Mesendoderm (in vitro differentiated cells): ENCODE measurements around the gene LPA.
"Not testable (repeated sequence)": the region's sequence is repeated elsewhere in the genome, so short reads cannot be mapped to it uniquely, and the experiment has no call there.

Source experiments
- DNase-seq: peaks from one replicate; pipeline ENCODE4 v3.0.0; 2013
- H2AK5ac ChIP-seq: 2 replicates; pipeline ENCODE4 v1.6.1; 2013; ENCODE audit warnings: low read length, inconsistent platforms
- H2BK120ac ChIP-seq: 2 replicates; pipeline ENCODE4 v1.6.1; 2013; ENCODE audit warnings: low read depth, mild to moderate bottlenecking, low read length, moderate library complexity, mixed read lengths
- H2BK15ac ChIP-seq: replicated peaks from 2 replicates; pipeline ENCODE4 v1.6.1; 2013; ENCODE audit warnings: low read depth, mild to moderate bottlenecking, moderate library complexity
- H2BK5ac ChIP-seq: 2 replicates; pipeline ENCODE4 v1.6.1; 2013; ENCODE audit warnings: low read length, inconsistent platforms
- H3K18ac ChIP-seq: 2 replicates; pipeline ENCODE4 v1.6.1; 2013; ENCODE audit warnings: mild to moderate bottlenecking, low read length, mixed read lengths
- H3K23ac ChIP-seq: one replicate; pipeline ENCODE4 v1.6.1; 2013; ENCODE audit warnings: low read length
- H3K27ac ChIP-seq: 2 replicates; pipeline ENCODE4 v1.5.1; 2013; ENCODE audit warnings: low read depth, mild to moderate bottlenecking, inconsistent platforms, low read length, moderate library complexity
- H3K27me3 ChIP-seq: 2 replicates; pipeline ENCODE4 v1.6.1; 2013; ENCODE audit warnings: low read length, control low read depth, mild to moderate bottlenecking, inconsistent platforms; ENCODE audit not compliant: insufficient read depth, poor library complexity
- H3K36me3 ChIP-seq: 2 replicates; pipeline ENCODE4 v1.6.1; 2013; ENCODE audit warnings: low read length, inconsistent platforms; ENCODE audit not compliant: control insufficient read depth, insufficient read depth
- H3K4ac ChIP-seq: one replicate; pipeline ENCODE4 v1.6.1; 2013; ENCODE audit warnings: low read depth, mild to moderate bottlenecking, low read length, moderate library complexity
- H3K4me1 ChIP-seq: 2 replicates; pipeline ENCODE4 v1.6.1; 2013; ENCODE audit warnings: low read depth, low read length, inconsistent platforms; ENCODE audit not compliant: control insufficient read depth
- H3K4me2 ChIP-seq: 2 replicates; pipeline ENCODE4 v1.6.1; 2013; ENCODE audit warnings: low read length
- H3K4me3 ChIP-seq: 2 replicates; pipeline ENCODE4 v1.5.1; 2013; ENCODE audit warnings: mild to moderate bottlenecking, low read length
- H3K56ac ChIP-seq: one replicate; pipeline ENCODE4 v1.6.1; 2013; ENCODE audit warnings: low read length
- H3K79me1 ChIP-seq: 2 replicates; pipeline ENCODE4 v1.6.1; 2013; ENCODE audit warnings: low read length, inconsistent platforms
- H3K79me2 ChIP-seq: 2 replicates; pipeline ENCODE4 v1.6.1; 2013; ENCODE audit warnings: mild to moderate bottlenecking, low read length; ENCODE audit not compliant: control insufficient read depth, insufficient read depth
- H3K9ac ChIP-seq: 2 replicates; pipeline ENCODE4 v1.6.1; 2013; ENCODE audit warnings: low read length, inconsistent platforms
- H4K5ac ChIP-seq: one replicate; pipeline ENCODE4 v1.6.1; 2013; ENCODE audit warnings: low read length
- H4K8ac ChIP-seq: one replicate; pipeline ENCODE4 v1.6.1; 2013; ENCODE audit warnings: low read depth, mild to moderate bottlenecking, control low read depth, low read length, moderate library complexity
- WGBS: extraction: QIAGEN DNeasy Blood & Tissue Kit; methylation state at CpG from one replicate; pipeline ENCODE4 v1.1.7; 2013; ENCODE audit warnings: low lambda C conversion rate, missing lambda C conversion rate; ENCODE audit not compliant: insufficient coverage; ENCODE audit errors: extremely low coverage; 5-methylcytosine and 5-hydroxymethylcytosine counted together

The LPA gene

DNA sequence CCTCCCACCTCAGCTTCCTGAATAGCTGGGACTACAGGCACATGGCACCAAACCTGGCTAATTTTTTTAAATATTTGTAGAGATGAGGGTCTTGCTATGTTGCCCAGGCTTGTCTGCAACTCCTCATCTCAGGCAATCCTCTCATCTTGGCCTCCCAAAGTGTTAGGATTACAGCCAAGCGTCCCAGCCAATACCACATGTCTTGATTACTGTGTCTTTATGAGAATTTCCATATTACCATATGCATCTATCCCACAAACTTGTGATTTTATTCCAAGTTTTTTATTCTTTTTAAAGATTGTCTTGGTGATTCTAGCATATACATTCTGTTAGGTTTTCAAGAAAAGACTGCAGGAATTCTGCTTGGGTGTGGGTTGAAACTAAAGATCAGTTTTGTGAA is 82.7 kb downstream of the LPA start:
- H3K4me2 ChIP-seq = no peak overlapping the region
- no peak overlapping the region for H2BK5ac ChIP-seq
- no peak overlapping the region for H2BK15ac ChIP-seq
- WGBS = no CpG with 5 or more reads among the region's 1 CpG
- H3K23ac ChIP-seq = no peak overlapping the region
- H3K27me3 ChIP-seq = no peaks in the 10 kb centered on the region
- DNase-seq = no peak
- no peak overlapping the region for H3K9ac ChIP-seq
- H3K79me2 ChIP-seq = no peaks in the 10 kb centered on the region
- H3K4me1 ChIP-seq = no peaks in the 10 kb centered on the region
- no peak overlapping the region for H3K56ac ChIP-seq
- H4K5ac ChIP-seq = no peak overlapping the region
- H3K18ac ChIP-seq = no peak overlapping the region
- no peak overlapping the region for H3K4ac ChIP-seq
- no peak overlapping the region for H4K8ac ChIP-seq
- H2BK120ac ChIP-seq = no peak overlapping the region
- H3K79me1 ChIP-seq = no peaks in the 10 kb centered on the region
- H3K36me3 ChIP-seq = no peaks in the 10 kb centered on the region
- H3K4me3 ChIP-seq = no peak overlapping the region
- H3K27ac ChIP-seq = no peak overlapping the region
- H2AK5ac ChIP-seq = no peak overlapping the region

DNA sequence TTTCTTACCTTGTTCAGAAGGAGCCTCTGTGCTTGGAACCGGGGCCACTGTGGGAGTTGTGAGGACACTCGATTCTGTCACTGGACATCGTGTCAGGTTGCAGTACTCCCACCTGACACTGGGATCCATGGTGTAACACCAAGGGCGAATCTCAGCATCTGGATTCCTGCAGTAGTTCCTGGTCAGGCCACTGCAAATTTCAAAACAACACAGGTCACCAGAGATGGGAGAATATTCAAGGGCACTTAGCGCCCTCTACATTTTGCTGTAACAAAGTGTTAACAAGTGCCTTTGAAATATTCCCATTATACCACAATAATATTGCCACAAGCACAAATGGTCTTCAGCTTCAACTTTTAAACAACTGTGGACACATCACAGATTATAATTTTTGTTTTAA is 85.6 kb downstream of the LPA start:
- not testable (repeated sequence) for H3K18ac ChIP-seq, H3K56ac ChIP-seq, H3K79me2 ChIP-seq, H2AK5ac ChIP-seq, DNase-seq, H3K4me1 ChIP-seq, H3K23ac ChIP-seq, H3K4me2 ChIP-seq, H2BK120ac ChIP-seq, H3K9ac ChIP-seq, H3K4me3 ChIP-seq, H4K5ac ChIP-seq, H4K8ac ChIP-seq, H3K4ac ChIP-seq, H3K27ac ChIP-seq, H2BK5ac ChIP-seq, H2BK15ac ChIP-seq, H3K36me3 ChIP-seq, H3K79me1 ChIP-seq, H3K27me3 ChIP-seq
- WGBS = no CpG with 5 or more reads among the region's 5 CpGs

DNA sequence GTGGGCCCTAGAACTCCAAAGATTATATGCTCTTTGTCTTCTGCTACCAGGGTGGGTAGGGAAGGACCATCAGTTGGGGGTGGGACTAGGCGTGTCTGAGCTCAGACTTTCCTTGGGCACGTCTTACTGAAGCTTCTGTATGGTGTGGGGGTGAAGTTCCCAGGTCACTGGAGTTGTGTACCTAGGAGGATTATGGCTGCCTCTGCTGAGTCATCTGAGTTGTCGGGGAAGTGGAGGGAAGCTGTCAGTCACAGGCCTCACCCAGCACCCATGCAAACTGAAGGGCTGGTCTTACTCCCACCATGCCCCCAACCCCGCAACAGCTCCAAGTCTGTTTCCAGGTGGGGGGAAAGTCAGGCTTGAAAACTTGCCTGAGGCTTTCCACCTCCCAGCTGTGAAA is 90.1 kb downstream of the LPA start:
- DNase-seq = no peak
- no CpG with 5 or more reads among the region's 4 CpGs for WGBS
- no peak overlapping the region for H2BK15ac ChIP-seq

DNA sequence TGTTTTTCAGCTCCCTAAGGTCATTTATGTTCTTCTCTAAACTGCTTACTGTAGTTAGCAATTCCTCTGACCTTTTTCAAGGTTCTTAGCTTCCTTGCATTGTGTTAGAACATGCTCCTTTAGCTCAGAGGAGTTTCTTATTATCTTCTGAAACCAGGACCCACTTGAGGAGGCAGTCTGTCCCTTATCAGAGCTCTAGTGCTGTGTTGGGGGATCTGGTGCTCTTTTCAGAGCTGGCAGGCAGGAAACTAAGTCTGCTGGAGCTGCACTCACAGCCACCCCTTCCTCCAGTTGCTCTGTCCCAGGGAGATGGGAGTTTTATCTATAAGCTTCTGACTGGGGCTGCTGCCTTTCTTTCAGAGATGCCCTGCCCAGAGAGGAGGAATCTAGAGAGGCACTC is 92.9 kb downstream of the LPA start:
- H3K27me3 ChIP-seq, H2BK15ac ChIP-seq, H3K4me1 ChIP-seq, H3K79me2 ChIP-seq, H4K8ac ChIP-seq, H3K4me2 ChIP-seq, H3K79me1 ChIP-seq, H2AK5ac ChIP-seq, H3K36me3 ChIP-seq, H3K4me3 ChIP-seq, H3K4ac ChIP-seq, H3K23ac ChIP-seq, DNase-seq, H3K27ac ChIP-seq, H3K18ac ChIP-seq, H3K56ac ChIP-seq, H2BK120ac ChIP-seq, H4K5ac ChIP-seq, H2BK5ac ChIP-seq, H3K9ac ChIP-seq: not testable (repeated sequence)

More for the DNA sequence above, 90.1 kb downstream of the LPA start:
- Histone ChIP-seq H3K27ac (no peak overlapping the region), H3K4me1 (no peaks in the 10 kb centered on the region), H3K79me2 (no peaks in the 10 kb centered on the region), H3K27me3 (no peaks in the 10 kb centered on the region), H3K36me3 (no peaks in the 10 kb centered on the region), H3K4me3 (no peak overlapping the region), H3K23ac (no peak overlapping the region), H2BK5ac (no peak overlapping the region), H3K56ac (no peak overlapping the region), H3K4me2 (no peak overlapping the region), H4K5ac (no peak overlapping the region), H2BK120ac (no peak overlapping the region), H3K9ac (no peak overlapping the region), H2AK5ac (no peak overlapping the region), H3K4ac (no peak overlapping the region), H4K8ac (no peak overlapping the region), H3K18ac (no peak overlapping the region), H3K79me1 (no peaks in the 10 kb centered on the region)

DNA sequence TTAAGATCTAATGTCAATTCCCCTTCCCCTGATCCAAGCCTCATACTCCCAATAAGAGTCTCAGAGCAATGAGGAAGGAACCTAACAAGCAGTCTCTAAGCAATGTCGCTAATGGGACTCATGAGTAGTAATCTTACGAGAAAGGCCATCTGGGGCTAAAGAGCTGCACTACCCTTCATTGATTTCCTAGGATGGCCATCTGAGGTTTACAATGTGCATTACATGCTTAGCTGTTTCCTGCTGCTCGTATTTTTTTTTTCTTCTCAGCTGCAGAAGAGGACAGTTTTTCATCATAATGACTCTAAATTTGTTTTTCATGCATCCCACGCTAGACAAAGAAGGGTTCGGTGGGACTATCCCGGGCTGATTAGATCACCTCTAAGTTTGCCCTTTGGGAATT is 119.3 kb downstream of the LPA start:
- no peak overlapping the region for H3K9ac ChIP-seq
- no peaks in the 10 kb centered on the region for H3K79me2 ChIP-seq
- H2BK120ac ChIP-seq = no peak overlapping the region
- H3K27me3 ChIP-seq = no peaks in the 10 kb centered on the region
- no peak overlapping the region for H3K27ac ChIP-seq
- H3K4ac ChIP-seq = no peak overlapping the region
- H3K4me2 ChIP-seq = no peak overlapping the region
- WGBS = no CpG with 5 or more reads among the region's 6 CpGs
- H3K36me3 ChIP-seq = no peaks in the 10 kb centered on the region
- H2BK5ac ChIP-seq = no peak overlapping the region
- no peak overlapping the region for H2BK15ac ChIP-seq
- no peak overlapping the region for H2AK5ac ChIP-seq
- no peak overlapping the region for H3K23ac ChIP-seq
- no peak overlapping the region for H3K18ac ChIP-seq
- no peak overlapping the region for H3K4me3 ChIP-seq
- H3K56ac ChIP-seq = no peak overlapping the region
- no peaks in the 10 kb centered on the region for H3K4me1 ChIP-seq
- no peak for DNase-seq
- no peaks in the 10 kb centered on the region for H3K79me1 ChIP-seq
- no peak overlapping the region for H4K5ac ChIP-seq
- no peak overlapping the region for H4K8ac ChIP-seq

DNA sequence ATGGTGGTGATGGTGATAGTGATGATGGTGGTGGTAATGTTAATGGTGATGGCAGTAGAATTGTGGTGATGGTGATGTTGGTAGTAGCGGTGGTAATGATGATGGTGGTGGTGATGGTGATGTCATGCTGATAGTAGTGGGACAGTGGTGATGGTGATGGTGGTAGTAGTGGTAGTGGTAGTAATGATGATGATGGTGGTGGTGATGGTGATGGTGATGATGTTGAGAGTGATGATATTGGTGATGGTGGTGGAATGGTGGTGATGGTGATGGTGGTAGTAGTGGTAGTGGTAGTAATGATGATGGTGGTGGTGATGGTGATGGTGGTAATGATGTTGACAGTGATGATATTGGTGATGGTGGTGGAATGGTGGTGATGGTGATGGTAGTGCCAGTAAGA is 128.8 kb downstream of the LPA start:
- Histone ChIP-seq H3K27ac (no peak overlapping the region), H3K4me1 (no peaks in the 10 kb centered on the region), H3K18ac (no peak overlapping the region), H3K23ac (no peak overlapping the region), H3K27me3 (no peaks in the 10 kb centered on the region), H3K4me2 (no peak overlapping the region), H2AK5ac (no peak overlapping the region), H3K4ac (no peak overlapping the region), H3K79me2 (no peaks in the 10 kb centered on the region), H3K4me3 (no peak overlapping the region), H2BK15ac (no peak overlapping the region), H4K5ac (no peak overlapping the region), H3K36me3 (no peaks in the 10 kb centered on the region), H2BK120ac (no peak overlapping the region), H3K56ac (no peak overlapping the region), H4K8ac (no peak overlapping the region), H3K9ac (no peak overlapping the region), H2BK5ac (no peak overlapping the region), H3K79me1 (no peaks in the 10 kb centered on the region)
- no CpG with 5 or more reads among the region's 1 CpG for WGBS
- DNase-seq = no peak
